Neural crest cell (in vitro differentiated cells): ENCODE measurements around the gene DERA. TPM values are rescaled to one million over a fixed set of nuclear protein-coding genes. Genes with fewer than 3 reads are reported as not detected.

Source experiments
- DNase-seq: peaks from one replicate; pipeline ENCODE4 v3.0.0; 2021; ENCODE audit warnings: low read depth, mixed read lengths, low spot score
- H3K27ac Mint-ChIP-seq: one replicate; pipeline ENCODE4 v1.8.0; 2021; ENCODE audit warnings: mild to moderate bottlenecking, mixed read lengths; ENCODE audit not compliant: unreplicated experiment
- H3K27me3 Mint-ChIP-seq: 2 replicates; pipeline ENCODE4 v1.8.0; 2021; ENCODE audit warnings: low read depth, mild to moderate bottlenecking, mixed read lengths
- H3K36me3 Mint-ChIP-seq: 2 replicates; pipeline ENCODE4 v1.8.0; 2021; ENCODE audit warnings: low read depth, mild to moderate bottlenecking, mixed read lengths
- H3K4me1 Mint-ChIP-seq: 2 replicates; pipeline ENCODE4 v1.8.0; 2021; ENCODE audit warnings: mixed read lengths
- H3K4me3 Mint-ChIP-seq: one replicate; pipeline ENCODE4 v1.8.0; 2021; ENCODE audit warnings: mild to moderate bottlenecking, mixed read lengths
- H3K9me3 Mint-ChIP-seq: 2 replicates; pipeline ENCODE4 v1.8.0; 2021; ENCODE audit warnings: mixed read lengths
- CTCF ChIP-seq: fragments of 200-600 bp; sonication (generic); conservative IDR thresholded peaks from 2 replicates; pipeline ENCODE4 v1.5.0; 2021; ENCODE audit warnings: antibody characterized with exemption, mild to moderate bottlenecking
- total RNA-seq: library from RNA; stranded (reverse); gene quantifications from 2 replicates; pipeline ENCODE4 v1.2.1, GENCODE V29; 2021

The DERA gene
- total RNA-seq, 1 donor from 2014 or later: 34.1 TPM

DNA sequence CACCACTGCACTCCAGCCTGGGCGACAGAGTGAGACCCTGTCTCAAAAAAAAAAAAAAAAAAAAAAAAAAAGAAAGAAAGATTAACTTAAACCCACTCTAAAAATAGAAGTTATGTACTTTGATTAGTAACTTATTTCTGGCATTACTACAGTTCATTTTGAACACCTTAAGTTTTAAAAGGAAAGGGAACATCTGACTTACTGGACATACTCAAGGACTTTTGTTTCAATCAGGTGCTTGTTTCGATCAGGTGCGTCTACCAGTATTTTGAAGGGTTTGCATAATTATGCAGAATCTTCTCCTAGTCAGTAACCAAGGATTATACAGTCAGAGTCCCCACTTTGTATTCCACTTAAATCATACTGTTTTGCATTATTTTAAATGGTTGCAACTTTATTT is 105.6 kb downstream of the DERA start:
- peaks cover 27% of the 10 kb centered on the region for H3K9me3 Mint-ChIP-seq
- peaks cover 76% of the 10 kb centered on the region for H3K36me3 Mint-ChIP-seq
- H3K27ac Mint-ChIP-seq: no peak overlapping the region
- TF ChIP-seq CTCF: no peak
- no peaks in the 10 kb centered on the region for H3K4me1 Mint-ChIP-seq
- DNase-seq: no peak
- no peaks in the 10 kb centered on the region for H3K27me3 Mint-ChIP-seq
- no peak overlapping the region for H3K4me3 Mint-ChIP-seq

GRCh38 chr12:16018306-16018705 is 107.2 kb downstream of the DERA start:
- Mint-ChIP-seq H3K36me3 (peaks cover 80% of the 10 kb centered on the region), H3K9me3 (peaks cover 29% of the 10 kb centered on the region), H3K27ac (no peak overlapping the region), H3K4me3 (no peak overlapping the region), H3K4me1 (no peaks in the 10 kb centered on the region), H3K27me3 (no peaks in the 10 kb centered on the region)
- TF ChIP-seq CTCF: no peak
- no peak for DNase-seq

DNA sequence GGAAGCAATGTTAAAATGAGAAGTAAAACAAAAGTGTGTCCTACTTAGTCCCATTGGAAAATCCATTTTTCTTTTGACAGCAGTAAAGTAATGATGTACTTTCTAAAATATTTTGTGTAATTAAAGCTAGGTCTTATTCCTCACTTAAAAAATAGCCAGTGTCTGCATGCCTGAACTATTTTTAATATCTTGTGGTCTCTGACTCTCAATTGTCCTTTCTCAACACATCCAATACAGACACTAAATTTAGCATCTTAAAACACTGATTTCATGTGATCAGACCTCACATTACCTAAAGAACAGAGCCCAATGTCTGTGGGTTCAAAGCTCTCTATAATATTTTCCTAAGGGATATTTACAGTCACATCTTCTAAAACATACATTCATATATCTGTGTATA is 108.0 kb downstream of the DERA start:
- Mint-ChIP-seq H3K4me3 (no peak overlapping the region), H3K27ac (no peak overlapping the region), H3K36me3 (peaks cover 78% of the 10 kb centered on the region), H3K9me3 (peaks cover 27% of the 10 kb centered on the region), H3K4me1 (no peaks in the 10 kb centered on the region), H3K27me3 (no peaks in the 10 kb centered on the region)
- no peak for DNase-seq
- no peak for TF ChIP-seq CTCF

DNA sequence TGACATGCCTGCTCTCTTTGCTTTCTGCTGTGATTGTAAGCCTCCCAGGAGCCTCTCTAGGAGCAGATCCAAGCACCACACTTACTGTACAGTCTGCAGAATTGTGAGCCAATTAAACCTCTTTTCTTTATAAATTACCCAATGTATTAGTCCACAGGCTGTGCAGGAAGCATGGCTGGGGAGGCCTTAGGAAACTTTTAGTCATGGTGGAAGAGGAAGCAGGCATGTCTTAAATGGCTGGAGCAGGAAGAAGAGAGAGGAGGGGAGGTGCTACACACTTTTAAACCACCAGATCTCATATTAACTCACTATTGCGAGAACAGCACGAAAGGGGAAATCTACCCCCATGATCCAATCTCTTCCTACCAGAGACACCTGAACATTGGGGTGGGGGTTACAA is 108.9 kb downstream of the DERA start:
- peak overlapping the region; percentile 78 for H3K27ac Mint-ChIP-seq
- no peak for TF ChIP-seq CTCF
- no peak for DNase-seq

DNA sequence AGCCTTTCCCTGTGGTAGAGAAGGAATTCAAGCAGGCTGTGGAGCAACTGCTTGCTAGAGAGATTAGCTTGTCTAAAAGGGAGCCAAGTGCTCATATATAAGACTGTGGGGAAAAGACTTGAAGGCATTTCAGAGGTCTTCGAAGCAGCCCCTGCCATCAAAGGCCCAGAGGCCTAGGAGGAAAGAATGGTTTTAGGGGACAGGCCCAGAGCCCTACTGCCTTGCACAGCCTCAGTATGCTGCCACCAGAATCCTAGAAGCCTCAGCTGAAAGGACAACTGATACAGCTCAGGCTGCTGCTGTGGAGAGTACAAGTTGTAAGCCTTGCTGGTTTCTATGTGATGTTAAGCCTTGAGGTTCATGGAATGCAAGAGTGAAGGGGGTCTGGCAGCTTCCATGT is 109.9 kb downstream of the DERA start:
- TF ChIP-seq CTCF: no peak
- Mint-ChIP-seq H3K36me3 (peaks cover 64% of the 10 kb centered on the region), H3K4me3 (no peak overlapping the region), H3K27ac (no peak overlapping the region), H3K9me3 (peaks cover 25% of the 10 kb centered on the region), H3K4me1 (no peaks in the 10 kb centered on the region), H3K27me3 (no peaks in the 10 kb centered on the region)
- DNase-seq: no peak

More for the DNA sequence above, 108.9 kb downstream of the DERA start:
- peaks cover 25% of the 10 kb centered on the region for H3K9me3 Mint-ChIP-seq
- no peaks in the 10 kb centered on the region for H3K4me1 Mint-ChIP-seq
- H3K4me3 Mint-ChIP-seq: no peak overlapping the region
- peaks cover 71% of the 10 kb centered on the region for H3K36me3 Mint-ChIP-seq
- no peaks in the 10 kb centered on the region for H3K27me3 Mint-ChIP-seq

- no peak for DNase-seq
- Mint-ChIP-seq H3K36me3 (peaks cover 62% of the 10 kb centered on the region), H3K27ac (no peak overlapping the region), H3K9me3 (peaks cover 25% of the 10 kb centered on the region), H3K27me3 (no peaks in the 10 kb centered on the region), H3K4me1 (no peaks in the 10 kb centered on the region), H3K4me3 (no peak overlapping the region)
- TF ChIP-seq CTCF: no peak
Measured at GRCh38 chr12:16021676-16022075, 110.5 kb downstream of the DERA start.
